ENCODE measurements around the gene CACNA1I.

DNA sequence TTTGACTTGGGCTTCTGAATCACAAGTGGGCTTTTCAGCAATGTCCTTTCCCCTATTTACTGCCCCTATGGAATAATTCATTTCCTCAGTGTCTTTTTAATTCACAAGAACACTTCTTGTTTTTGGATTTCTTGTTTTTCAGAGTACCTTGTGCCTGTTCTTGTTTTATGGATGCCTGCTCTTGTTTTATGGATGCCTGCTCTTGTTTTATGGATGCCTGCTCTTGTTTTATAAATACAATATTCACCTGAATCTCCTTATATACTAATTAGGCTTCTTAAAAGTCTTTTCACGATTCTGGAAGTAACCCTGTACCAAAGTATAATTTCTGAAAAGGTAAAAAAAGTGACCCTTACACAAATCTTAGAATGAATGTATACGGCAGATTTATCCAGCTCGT lies 32.8 kb downstream of the CACNA1I start:
- TF ChIP-seq, protein P1, sequence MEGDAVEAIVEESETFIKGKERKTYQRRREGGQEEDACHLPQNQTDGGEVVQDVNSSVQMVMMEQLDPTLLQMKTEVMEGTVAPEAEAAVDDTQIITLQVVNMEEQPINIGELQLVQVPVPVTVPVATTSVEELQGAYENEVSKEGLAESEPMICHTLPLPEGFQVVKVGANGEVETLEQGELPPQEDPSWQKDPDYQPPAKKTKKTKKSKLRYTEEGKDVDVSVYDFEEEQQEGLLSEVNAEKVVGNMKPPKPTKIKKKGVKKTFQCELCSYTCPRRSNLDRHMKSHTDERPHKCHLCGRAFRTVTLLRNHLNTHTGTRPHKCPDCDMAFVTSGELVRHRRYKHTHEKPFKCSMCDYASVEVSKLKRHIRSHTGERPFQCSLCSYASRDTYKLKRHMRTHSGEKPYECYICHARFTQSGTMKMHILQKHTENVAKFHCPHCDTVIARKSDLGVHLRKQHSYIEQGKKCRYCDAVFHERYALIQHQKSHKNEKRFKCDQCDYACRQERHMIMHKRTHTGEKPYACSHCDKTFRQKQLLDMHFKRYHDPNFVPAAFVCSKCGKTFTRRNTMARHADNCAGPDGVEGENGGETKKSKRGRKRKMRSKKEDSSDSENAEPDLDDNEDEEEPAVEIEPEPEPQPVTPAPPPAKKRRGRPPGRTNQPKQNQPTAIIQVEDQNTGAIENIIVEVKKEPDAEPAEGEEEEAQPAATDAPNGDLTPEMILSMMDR (IDR thresholded peaks at IDR 0.05), result no peak
- TF ChIP-seq ZFX (IDR thresholded peaks at IDR 0.05; ENCODE audit: borderline replicate concordance), result no peak

Data from 22Rv1 (cell line).